ENCODE measurements around the gene KRT36.

Gene KRT36

GRCh38 chr17:41531993-41532392, 42.3 kb upstream of the KRT36 start:
- Histone ChIP-seq H3K36me3 (ENCODE audit: control insufficient read depth, insufficient read depth, low read length) (no peaks in the 10 kb centered on the region), H3K27ac (ENCODE audit: low read depth, low read length) (no peak overlapping the region), H3K9me3 (ENCODE audit: control insufficient read depth, insufficient read depth, low read length) (no peaks in the 10 kb centered on the region), H3K4me1 (ENCODE audit: control insufficient read depth, insufficient read depth, low read length) (peaks cover 15% of the 10 kb centered on the region), H3K9ac (ENCODE audit: low read depth, low read length) (no peak overlapping the region), H3K4me3 (ENCODE audit: low read depth, low read length) (no peak overlapping the region), H3K27me3 (ENCODE audit: control insufficient read depth, insufficient read depth, low read length) (no peaks in the 10 kb centered on the region)

GRCh38 chr17:41530062-41531048, 40.6 kb upstream of the KRT36 start:
- Histone ChIP-seq H3K36me3 (ENCODE audit: control insufficient read depth, insufficient read depth, low read length) (peaks cover 3% of the 10 kb centered on the region), H3K4me1 (ENCODE audit: control insufficient read depth, insufficient read depth, low read length) (peaks cover 17% of the 10 kb centered on the region), H3K4me3 (ENCODE audit: low read depth, low read length) (no peak overlapping the region), H3K9me3 (ENCODE audit: control insufficient read depth, insufficient read depth, low read length) (no peaks in the 10 kb centered on the region), H3K27ac (ENCODE audit: low read depth, low read length) (peak overlapping the region; percentile 78), H3K9ac (ENCODE audit: low read depth, low read length) (no peak overlapping the region), H3K27me3 (ENCODE audit: control insufficient read depth, insufficient read depth, low read length) (no peaks in the 10 kb centered on the region)

- H3K9me3 ChIP-seq (ENCODE audit: control insufficient read depth, insufficient read depth, low read length), result no peaks in the 10 kb centered on the region
- peak overlapping the region; percentile 78 for H3K27ac ChIP-seq (ENCODE audit: low read depth, low read length)
- no peaks in the 10 kb centered on the region for H3K27me3 ChIP-seq (ENCODE audit: control insufficient read depth, insufficient read depth, low read length)
- H3K4me1 ChIP-seq (ENCODE audit: control insufficient read depth, insufficient read depth, low read length), result peaks cover 17% of the 10 kb centered on the region
- no peak overlapping the region for H3K4me3 ChIP-seq (ENCODE audit: low read depth, low read length)
- no peak overlapping the region for H3K9ac ChIP-seq (ENCODE audit: low read depth, low read length)
- H3K36me3 ChIP-seq (ENCODE audit: control insufficient read depth, insufficient read depth, low read length), result peaks cover 12% of the 10 kb centered on the region
These were observed 39.8 kb upstream of the KRT36 start for GRCh38 chr17:41529491-41529915.

- Histone ChIP-seq H3K27ac (ENCODE audit: low read depth, low read length) (peak overlapping the region; percentile 78), H3K27me3 (ENCODE audit: control insufficient read depth, insufficient read depth, low read length) (no peaks in the 10 kb centered on the region), H3K4me3 (ENCODE audit: low read depth, low read length) (no peak overlapping the region), H3K9me3 (ENCODE audit: control insufficient read depth, insufficient read depth, low read length) (no peaks in the 10 kb centered on the region), H3K9ac (ENCODE audit: low read depth, low read length) (no peak overlapping the region), H3K4me1 (ENCODE audit: control insufficient read depth, insufficient read depth, low read length) (peaks cover 17% of the 10 kb centered on the region), H3K36me3 (ENCODE audit: control insufficient read depth, insufficient read depth, low read length) (peaks cover 17% of the 10 kb centered on the region)
These were observed 39.2 kb upstream of the KRT36 start for GRCh38 chr17:41528959-41529353.

- peak overlapping the region; percentile 84 for H3K27ac ChIP-seq (ENCODE audit: low read depth, low read length)
These were observed 37.6 kb upstream of the KRT36 start for GRCh38 chr17:41527063-41528023.

GRCh38 chr17:41524261-41524660, 34.6 kb upstream of the KRT36 start:
- no peaks in the 10 kb centered on the region for H3K27me3 ChIP-seq (ENCODE audit: control insufficient read depth, insufficient read depth, low read length)

More at GRCh38 chr17:41527063-41528023, 37.6 kb upstream of the KRT36 start:
- Histone ChIP-seq H3K27me3 (ENCODE audit: control insufficient read depth, insufficient read depth, low read length) (no peaks in the 10 kb centered on the region), H3K4me3 (ENCODE audit: low read depth, low read length) (peak overlapping the region; percentile 91), H3K9me3 (ENCODE audit: control insufficient read depth, insufficient read depth, low read length) (no peaks in the 10 kb centered on the region), H3K4me1 (ENCODE audit: control insufficient read depth, insufficient read depth, low read length) (peaks cover 21% of the 10 kb centered on the region), H3K36me3 (ENCODE audit: control insufficient read depth, insufficient read depth, low read length) (peaks cover 33% of the 10 kb centered on the region), H3K9ac (ENCODE audit: low read depth, low read length) (peak overlapping the region; percentile 86)

GRCh38 chr17:41523787-41524186, 34.1 kb upstream of the KRT36 start:
- H3K27me3 ChIP-seq (ENCODE audit: control insufficient read depth, insufficient read depth, low read length), result no peaks in the 10 kb centered on the region
- H3K36me3 ChIP-seq (ENCODE audit: control insufficient read depth, insufficient read depth, low read length), result peaks cover 33% of the 10 kb centered on the region
- H3K4me3 ChIP-seq (ENCODE audit: low read depth, low read length), result no peak overlapping the region
- H3K4me1 ChIP-seq (ENCODE audit: control insufficient read depth, insufficient read depth, low read length), result peaks cover 22% of the 10 kb centered on the region
- no peak overlapping the region for H3K9ac ChIP-seq (ENCODE audit: low read depth, low read length)
- no peaks in the 10 kb centered on the region for H3K9me3 ChIP-seq (ENCODE audit: control insufficient read depth, insufficient read depth, low read length)
- no peak overlapping the region for H3K27ac ChIP-seq (ENCODE audit: low read depth, low read length)

More at GRCh38 chr17:41524261-41524660, 34.6 kb upstream of the KRT36 start:
- no peak overlapping the region for H3K27ac ChIP-seq (ENCODE audit: low read depth, low read length)
- H3K4me3 ChIP-seq (ENCODE audit: low read depth, low read length), result no peak overlapping the region
- no peaks in the 10 kb centered on the region for H3K9me3 ChIP-seq (ENCODE audit: control insufficient read depth, insufficient read depth, low read length)
- peaks cover 33% of the 10 kb centered on the region for H3K36me3 ChIP-seq (ENCODE audit: control insufficient read depth, insufficient read depth, low read length)
- no peak overlapping the region for H3K9ac ChIP-seq (ENCODE audit: low read depth, low read length)
- H3K4me1 ChIP-seq (ENCODE audit: control insufficient read depth, insufficient read depth, low read length), result peaks cover 27% of the 10 kb centered on the region

GRCh38 chr17:41523225-41523593, 33.5 kb upstream of the KRT36 start:
- Histone ChIP-seq H3K27ac (ENCODE audit: low read depth, low read length) (no peak overlapping the region), H3K27me3 (ENCODE audit: control insufficient read depth, insufficient read depth, low read length) (no peaks in the 10 kb centered on the region), H3K9ac (ENCODE audit: low read depth, low read length) (no peak overlapping the region), H3K4me3 (ENCODE audit: low read depth, low read length) (no peak overlapping the region), H3K4me1 (ENCODE audit: control insufficient read depth, insufficient read depth, low read length) (peaks cover 19% of the 10 kb centered on the region), H3K36me3 (ENCODE audit: control insufficient read depth, insufficient read depth, low read length) (peaks cover 33% of the 10 kb centered on the region), H3K9me3 (ENCODE audit: control insufficient read depth, insufficient read depth, low read length) (no peaks in the 10 kb centered on the region)

GRCh38 chr17:41522301-41523224, 32.9 kb upstream of the KRT36 start:
- Histone ChIP-seq H3K36me3 (ENCODE audit: control insufficient read depth, insufficient read depth, low read length) (peaks cover 33% of the 10 kb centered on the region), H3K9me3 (ENCODE audit: control insufficient read depth, insufficient read depth, low read length) (no peaks in the 10 kb centered on the region), H3K4me3 (ENCODE audit: low read depth, low read length) (no peak overlapping the region), H3K9ac (ENCODE audit: low read depth, low read length) (no peak overlapping the region), H3K4me1 (ENCODE audit: control insufficient read depth, insufficient read depth, low read length) (peaks cover 19% of the 10 kb centered on the region), H3K27me3 (ENCODE audit: control insufficient read depth, insufficient read depth, low read length) (no peaks in the 10 kb centered on the region), H3K27ac (ENCODE audit: low read depth, low read length) (peak overlapping the region; percentile 68)
